Suppressor macrophage (primary cell): Measurements from ENCODE around the gene NPLOC4.

Experiments
- DNase-seq, 4 experiments: peaks; one replicate each; pipeline ENCODE4 v3.0.0-alpha.2; 2020 to 2022
- total RNA-seq, 17 experiments: gene quantifications; one replicate each; lab custom pipeline; 2026; ENCODE audit warnings: mixed read lengths in 6 of 17, inconsistent platforms in 3 of 17; lab: John Stamatoyannopoulos, UW

NPLOC4 gene
- 130 to 250 (median 165) reads per million in 17 experiments for total RNA-seq

DNA sequence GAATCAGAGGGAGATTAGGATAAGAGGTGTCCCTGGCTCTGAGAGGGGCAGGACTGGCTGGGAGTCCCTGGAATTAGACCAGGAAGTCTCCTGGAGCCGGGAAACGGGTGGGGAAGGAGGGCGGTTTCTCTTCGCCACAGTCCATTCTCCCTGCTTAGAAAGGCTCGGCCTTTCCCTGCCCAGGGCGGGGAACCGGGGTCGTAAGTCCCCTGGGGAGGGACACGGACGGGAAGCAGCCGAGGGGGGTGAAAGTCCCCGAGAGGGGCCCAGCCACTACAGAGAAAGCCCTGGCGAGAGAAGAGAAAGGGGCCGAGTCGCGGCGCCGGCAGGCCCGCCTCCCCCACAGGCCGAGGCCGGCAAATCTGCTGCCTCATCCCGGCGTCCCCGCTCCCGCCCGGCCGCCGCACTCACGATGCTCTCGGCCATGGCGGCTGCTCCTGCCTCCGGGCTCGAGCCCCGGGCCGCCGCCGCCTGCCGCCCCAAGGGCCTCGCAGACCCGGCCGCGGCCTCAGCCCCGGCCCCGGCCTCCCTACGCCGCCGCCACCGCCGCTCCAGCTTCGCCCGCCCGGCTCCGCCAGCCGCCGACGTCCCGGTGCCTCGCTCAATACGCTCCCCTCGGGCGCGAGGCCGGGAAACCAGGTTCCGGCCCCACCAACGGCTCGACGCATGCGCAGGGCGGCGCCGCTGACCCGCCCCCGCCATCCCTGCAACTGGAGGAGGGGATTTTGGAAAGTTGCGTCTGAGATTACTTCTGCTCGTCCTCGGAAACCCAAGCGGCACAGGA is at the start of gene NPLOC4, which contains the start of gene TSPAN10:
Gene NPLOC4, minus strand, starts transcription at position 608 of the 784 bp plus-strand sequence. Its CDS starts 182 bp downstream, at position 426.
Gene TSPAN10, plus strand, starts transcription at position 692 of the 784 bp plus-strand sequence. CDS start 5,217 bp downstream, outside the sequence.
- DNase-seq = peak; percentile 93 to 97 (median 96)

- no peak for DNase-seq
Measured at GRCh38 chr17:81686614-81687013, 49.7 kb upstream of the NPLOC4 start.

- peak in 3 of 4 experiments; percentile 8 to 28 (median 25) for DNase-seq
Measured at GRCh38 chr17:81685108-81685507, 48.2 kb upstream of the NPLOC4 start.

- DNase-seq = no peak
Measured at GRCh38 chr17:81684442-81684911, 47.6 kb upstream of the NPLOC4 start.

DNA sequence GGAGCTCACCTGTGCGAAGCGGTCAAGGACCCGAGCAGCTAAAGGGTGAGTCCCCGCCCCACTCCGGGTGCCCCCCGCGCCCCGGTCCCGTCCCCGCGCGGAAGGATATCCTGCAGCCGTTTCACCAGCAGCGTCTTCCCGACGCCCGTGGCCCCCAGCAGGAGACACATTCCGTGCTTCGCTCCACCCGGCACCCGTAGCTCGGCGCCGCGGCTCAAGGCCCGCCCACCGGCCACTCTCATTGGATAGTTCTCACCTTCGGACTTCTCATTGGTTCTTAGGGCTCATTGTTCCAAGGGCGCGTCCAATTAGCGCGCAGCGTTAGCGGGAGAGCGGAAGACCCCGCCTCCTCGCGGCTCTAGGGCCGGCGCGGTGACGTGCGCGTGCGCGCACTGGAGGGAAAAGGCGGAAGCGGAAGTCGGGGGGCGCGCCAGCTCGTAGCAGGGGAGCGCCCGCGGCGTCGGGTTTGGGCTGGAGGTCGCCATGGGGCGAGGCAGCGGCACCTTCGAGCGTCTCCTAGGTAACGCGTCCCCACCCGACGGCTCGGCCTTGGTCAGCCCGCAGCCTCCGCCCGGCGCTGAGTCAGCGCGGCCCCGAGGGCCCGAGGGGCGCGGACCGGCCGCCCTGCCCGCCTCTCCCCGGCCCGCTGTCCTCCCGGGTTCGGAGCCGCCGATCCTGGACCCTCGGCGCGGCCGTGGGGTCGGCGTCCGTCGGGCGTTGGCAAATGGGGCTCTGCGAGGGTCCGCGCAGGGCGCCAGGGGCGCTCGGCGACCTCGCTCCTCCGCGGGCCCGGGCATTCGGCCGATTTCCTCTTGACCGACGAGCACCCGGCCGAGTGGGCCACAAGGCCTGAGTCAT is 46.9 kb upstream of the NPLOC4 start, which contains the start of the genes ARL16 and HGS:
Gene ARL16, minus strand, starts transcription at position 214 of the 858 bp plus-strand sequence. Its CDS starts 44 bp downstream, at position 170.
Gene HGS, plus strand, starts transcription at position 428 of the 858 bp plus-strand sequence. Its CDS starts 56 bp downstream, at position 484.
- peak; percentile 100 for DNase-seq

DNA sequence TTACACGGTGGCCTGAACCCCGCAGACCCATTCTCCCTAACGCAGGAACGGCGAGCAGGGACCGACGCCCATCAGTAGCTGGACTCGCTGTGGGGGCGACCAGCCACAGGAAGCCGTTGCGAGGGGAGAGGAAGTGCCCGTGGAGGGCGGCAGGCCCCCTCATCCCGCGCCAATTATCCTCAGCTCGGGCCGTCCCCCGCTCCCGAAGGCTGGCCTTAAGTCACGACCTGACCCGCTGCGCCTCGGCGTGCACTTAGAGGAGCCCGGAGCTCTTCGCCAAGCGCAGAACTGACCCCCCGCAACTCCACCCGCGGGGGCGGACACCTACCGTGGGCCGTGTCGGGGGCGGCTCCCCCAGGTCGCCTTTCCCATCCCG is 46.3 kb upstream of the NPLOC4 start:
- peak; percentile 28 to 68 (median 54) for DNase-seq

- DNase-seq = peak in 2 of 4 experiments; percentile 11 to 37
Measured at GRCh38 chr17:81682565-81683207, 45.8 kb upstream of the NPLOC4 start.

- no peak for DNase-seq
Measured at GRCh38 chr17:81681672-81682071, 44.8 kb upstream of the NPLOC4 start.

GRCh38 chr17:81680150-81680549 is 43.2 kb upstream of the NPLOC4 start:
- no peak for DNase-seq

DNA sequence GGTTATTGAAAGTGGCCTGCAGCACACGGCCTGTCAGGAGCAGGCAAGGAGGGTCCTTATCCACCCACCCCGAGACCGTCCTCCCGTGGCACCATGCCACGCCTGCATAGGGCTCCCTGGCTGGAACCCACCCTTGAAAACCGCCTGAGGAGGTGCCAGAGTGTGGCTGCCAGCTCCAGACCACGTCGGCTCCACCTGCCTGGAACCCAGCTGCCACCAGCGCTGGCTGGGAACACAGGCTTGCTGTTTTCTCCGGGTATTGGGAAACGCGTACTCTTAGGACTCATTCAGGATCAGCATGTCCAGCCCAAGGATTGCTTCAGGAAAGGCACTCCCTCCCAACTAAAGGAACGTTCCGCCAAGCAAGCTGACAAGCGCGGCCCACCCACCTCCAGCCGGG is 40.0 kb upstream of the NPLOC4 start:
- DNase-seq = no peak

DNA sequence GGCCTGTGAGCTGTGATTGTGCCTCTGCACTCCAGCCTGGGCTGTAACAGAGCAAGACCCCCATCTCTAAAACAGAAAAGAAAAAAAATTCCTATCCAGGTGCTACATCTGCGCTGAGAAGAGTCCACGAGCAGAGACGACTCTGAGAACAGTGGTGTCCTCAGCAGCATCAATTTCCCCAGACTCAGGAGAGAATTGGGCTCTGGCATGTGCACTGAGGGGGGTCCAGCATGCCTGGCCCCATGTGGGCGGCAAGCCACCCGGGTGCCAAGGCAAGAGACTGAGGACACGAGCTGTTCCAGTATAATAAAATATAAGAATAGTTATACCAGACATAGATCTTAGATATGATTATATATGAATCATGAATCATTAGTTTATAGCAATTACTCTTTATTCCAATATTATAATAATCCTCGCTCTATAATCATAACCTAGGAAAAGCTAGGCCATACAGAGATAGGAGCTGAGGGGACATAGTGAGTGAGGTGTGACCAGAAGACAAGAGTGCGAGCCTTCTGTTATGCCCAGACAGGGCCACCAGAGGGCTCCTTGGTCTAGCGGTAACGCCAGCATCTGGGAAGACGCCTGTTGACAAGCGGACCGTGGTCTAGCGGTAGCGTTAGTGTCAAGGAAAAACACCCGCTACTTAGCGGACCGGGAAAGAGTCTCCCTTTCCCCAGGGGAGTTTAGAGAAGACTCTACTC is 38.8 kb upstream of the NPLOC4 start:
- peak in 2 of 4 experiments; percentile 15 to 28 for DNase-seq

DNA sequence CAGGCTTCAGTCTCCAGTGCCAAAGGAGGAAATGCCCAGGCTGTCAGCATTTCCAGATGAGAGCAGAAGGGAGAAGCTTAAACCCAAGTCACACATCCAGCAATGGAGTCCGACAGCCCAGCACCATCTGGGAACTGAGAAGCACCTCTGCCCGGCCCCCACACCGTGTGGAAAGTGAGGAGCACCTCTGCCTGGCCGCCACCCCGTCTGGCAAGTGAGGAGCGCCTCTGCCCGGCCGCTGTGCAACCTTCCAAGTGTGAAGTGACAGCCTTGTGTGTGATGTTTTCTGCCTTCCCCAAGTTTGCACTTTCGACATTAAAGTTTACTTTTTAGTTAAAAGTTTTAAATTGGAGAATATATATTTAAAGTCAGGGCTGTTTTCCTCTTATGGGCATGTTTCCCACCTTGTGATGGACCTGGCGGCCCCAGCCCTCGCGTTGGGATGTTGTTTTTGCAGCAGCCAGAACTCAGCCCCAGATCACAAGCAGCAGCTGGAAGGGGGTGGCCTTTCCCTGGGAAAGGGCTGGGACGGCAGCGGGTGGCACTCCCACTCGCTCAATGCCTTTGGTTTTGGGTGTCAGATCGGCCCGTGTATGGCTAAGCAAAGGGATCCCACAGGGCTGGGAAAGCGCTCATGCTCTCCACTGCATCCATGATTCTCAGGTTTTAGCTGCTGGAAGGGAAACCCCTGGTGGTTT is 36.8 kb upstream of the NPLOC4 start:
- no peak for DNase-seq

DNA sequence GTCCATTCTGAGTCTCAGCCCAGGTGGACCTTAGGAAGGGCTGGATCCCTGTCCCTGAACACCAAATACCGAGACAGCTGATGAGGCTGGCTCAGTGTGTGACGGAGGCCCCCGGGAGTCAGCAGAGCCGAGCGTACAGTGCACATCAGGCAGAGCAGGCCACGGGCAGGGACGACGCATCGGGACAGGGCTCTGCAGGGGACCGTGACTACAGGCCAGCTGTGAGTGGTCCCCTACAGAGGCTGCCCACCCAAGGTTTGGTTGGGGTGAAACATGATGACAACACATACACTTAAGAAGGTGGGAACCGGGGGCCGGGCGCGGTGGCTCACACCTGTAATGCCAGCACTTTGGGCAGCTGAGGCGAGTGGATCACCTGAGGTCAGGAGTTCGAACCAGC is 36.0 kb upstream of the NPLOC4 start:
- no peak for DNase-seq

- no peak for DNase-seq
Measured at GRCh38 chr17:81672504-81672903, 35.6 kb upstream of the NPLOC4 start.

- peak in 1 of 4 experiments; percentile 27 for DNase-seq
Measured at GRCh38 chr17:81667754-81668153, 30.8 kb upstream of the NPLOC4 start.

DNA sequence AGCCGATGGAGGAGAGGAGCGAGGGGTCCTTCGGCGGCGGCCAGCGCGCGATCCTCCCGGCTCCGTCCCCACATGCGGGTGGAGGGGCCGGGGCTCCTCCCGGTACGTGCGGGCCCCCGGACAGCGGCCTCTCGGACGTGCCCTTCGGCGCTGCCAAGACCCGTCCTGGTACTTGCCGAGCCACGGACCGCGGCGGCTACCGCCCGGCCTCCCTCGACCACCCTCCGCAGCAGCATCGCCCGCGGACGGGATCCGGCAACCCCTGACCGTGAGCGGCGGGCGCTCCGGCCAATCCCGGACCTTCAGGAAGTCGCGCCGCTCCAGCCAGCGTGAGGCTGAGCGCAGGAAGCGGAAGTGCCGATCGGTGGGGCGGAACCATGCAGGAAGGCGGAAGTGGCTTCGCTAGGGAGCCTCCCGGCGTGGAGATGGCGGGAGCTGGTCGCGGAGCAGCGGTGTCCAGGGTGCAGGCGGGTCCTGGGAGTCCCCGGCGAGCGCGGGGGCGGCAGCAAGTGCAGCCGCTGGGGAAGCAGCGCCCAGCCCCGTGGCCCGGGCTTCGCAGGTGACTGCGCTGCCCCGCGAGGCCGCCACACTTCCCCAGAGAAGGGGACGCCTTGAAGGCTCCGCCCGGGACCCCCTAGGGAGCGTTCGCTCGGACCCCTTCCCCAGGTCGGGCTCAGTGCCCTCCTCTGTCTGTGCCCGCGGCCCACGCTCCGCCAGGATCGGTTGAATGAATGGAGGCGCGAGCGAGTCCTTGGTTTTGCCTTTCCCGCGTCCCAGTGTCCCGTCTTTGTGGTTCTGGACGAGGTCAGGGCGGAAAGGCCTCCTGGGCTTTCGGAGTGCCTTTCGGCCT is 29.7 kb upstream of the NPLOC4 start, which contains the start of the genes CCDC137 and OXLD1:
Gene CCDC137, plus strand, starts transcription at position 396 of the 850 bp plus-strand sequence. Its CDS starts 30 bp downstream, at position 426.
Gene OXLD1, minus strand, starts transcription at position 264 of the 850 bp plus-strand sequence. Its CDS starts 28 bp downstream, at position 236.
- DNase-seq = peak; percentile 97 to 99 (median 98)

GRCh38 chr17:81666092-81666341 is 29.1 kb upstream of the NPLOC4 start:
- peak; percentile 22 to 64 (median 42) for DNase-seq

- DNase-seq = peak; percentile 13 to 42 (median 27)
Measured at GRCh38 chr17:81665205-81666091, 28.5 kb upstream of the NPLOC4 start.

DNA sequence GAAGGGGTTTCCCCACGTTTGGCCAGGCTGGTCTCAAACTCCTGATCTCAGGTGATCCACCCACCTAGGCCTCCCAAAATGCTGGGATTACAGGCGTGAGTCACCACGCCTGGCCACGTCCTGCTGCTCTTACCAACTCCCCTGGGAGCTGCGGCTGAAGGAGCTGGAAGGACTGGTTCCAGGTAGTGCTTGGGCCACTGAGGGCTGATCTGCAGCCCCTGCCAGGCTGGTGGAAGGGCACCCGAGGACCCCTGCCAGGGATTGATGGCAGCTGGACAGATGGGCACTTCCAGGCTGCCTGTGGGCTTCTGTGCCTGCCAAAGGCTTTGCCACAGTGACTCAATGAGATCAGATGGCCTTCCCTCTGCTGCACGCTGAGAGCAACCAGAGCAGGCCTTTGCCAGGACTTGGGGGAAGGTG is 27.1 kb upstream of the NPLOC4 start:
- DNase-seq = no peak
